GM12878 (cell line): Measurements from ENCODE around the gene TMEM44. TPM values are rescaled to one million over a fixed set of nuclear protein-coding genes. Genes with fewer than 3 reads are reported as not detected.

Experiments used
- ASH2L ChIP-seq: fragments of 300-600, 200-600 bp; sonication (generic); IDR thresholded peaks from 2 replicates; pipeline ENCODE4 v1.6.1; 2017; ENCODE audit warnings: low read depth, mild to moderate bottlenecking, borderline replicate concordance
- FOS ChIP-seq: IDR thresholded peaks from 3 replicates; pipeline ENCODE4 v1.6.1; 2011; ENCODE audit warnings: borderline replicate concordance; ENCODE audit not compliant: insufficient read length; ENCODE audit errors: extremely low read depth
- HCFC1 ChIP-seq: fragments of 150-350 bp; IDR thresholded peaks from 2 replicates; pipeline ENCODE4 v1.6.1; 2014; ENCODE audit warnings: low read length
- HSF1 ChIP-seq: fragments of 150-350 bp; IDR thresholded peaks from 2 replicates; pipeline ENCODE4 v1.6.1; 2014; ENCODE audit warnings: mild to moderate bottlenecking, low read depth, low read length
- IRF3 ChIP-seq: fragments of 450-650 bp; IDR thresholded peaks from 2 replicates; pipeline ENCODE4 v1.6.1; 2014; ENCODE audit warnings: mild to moderate bottlenecking
- KAT2A ChIP-seq: conservative IDR thresholded peaks from 2 replicates; pipeline ENCODE4 v1.6.1; 2011; ENCODE audit warnings: low read depth, low read length; ENCODE audit not compliant: control insufficient read depth
- KLF5 ChIP-seq: fragments of 450-650 bp; IDR thresholded peaks from 2 replicates; pipeline ENCODE4 v1.6.1; 2014; ENCODE audit warnings: mild to moderate bottlenecking; ENCODE audit not compliant: partially characterized antibody
- NFYA ChIP-seq: IDR thresholded peaks from 2 replicates; pipeline ENCODE4 v1.6.1; 2011; ENCODE audit warnings: low read depth, mild to moderate bottlenecking, low read length, improper control_type of control experiment, borderline replicate concordance
- PKNOX1 ChIP-seq: fragments of 450-650 bp; IDR thresholded peaks from 2 replicates; pipeline ENCODE4 v1.6.1; 2016; ENCODE audit warnings: mild to moderate bottlenecking
- POLR2AphosphoS5 ChIP-seq: IDR thresholded peaks from 2 replicates; pipeline ENCODE4 v1.6.1; 2011; ENCODE audit warnings: mild to moderate bottlenecking, low read length, inconsistent platforms
- RAD21 ChIP-seq: IDR thresholded peaks from 2 replicates; pipeline ENCODE4 v1.6.1; 2011; ENCODE audit warnings: mild to moderate bottlenecking, low read depth, low read length, moderate library complexity; ENCODE audit not compliant: insufficient read depth
- RCOR1 ChIP-seq: conservative IDR thresholded peaks from 2 replicates; pipeline ENCODE4 v1.6.1; 2012; ENCODE audit warnings: low read depth, low read length, improper control_type of control experiment
- RUNX3 ChIP-seq: IDR thresholded peaks from 2 replicates; pipeline ENCODE4 v1.6.1; 2012; ENCODE audit warnings: low read length, inconsistent platforms
- SP1 ChIP-seq: IDR thresholded peaks from one replicate; pipeline ENCODE4 v1.6.1; 2011; ENCODE audit warnings: low read depth, low read length
- SREBF2 ChIP-seq: IDR thresholded peaks from 2 replicates; pipeline ENCODE4 v1.6.1; 2012; ENCODE audit warnings: mild to moderate bottlenecking, low read length
- USF2 ChIP-seq: IDR thresholded peaks from 2 replicates; pipeline ENCODE4 v1.6.1; 2011; ENCODE audit warnings: low read depth, low read length, improper control_type of control experiment, borderline replicate concordance
- YBX1 ChIP-seq: fragments of 450-650 bp; IDR thresholded peaks from 2 replicates; pipeline ENCODE4 v1.6.1; 2016; ENCODE audit warnings: antibody characterized with exemption
- YY1 ChIP-seq: IDR thresholded peaks from 2 replicates; pipeline ENCODE4 v1.6.1; 2011; ENCODE audit warnings: low read depth, mild to moderate bottlenecking, low read length
- ZBED1 ChIP-seq: IDR thresholded peaks from 2 replicates; pipeline ENCODE4 v1.6.1; 2016; ENCODE audit warnings: borderline replicate concordance
- ZNF274 ChIP-seq: IDR thresholded peaks from one replicate; pipeline ENCODE4 v1.8.0; 2011; ENCODE audit not compliant: insufficient read length, insufficient read depth
- ZNF592 ChIP-seq: fragments of 450-650 bp; IDR thresholded peaks from 2 replicates; pipeline ENCODE4 v1.6.1; 2017; ENCODE audit warnings: mild to moderate bottlenecking, moderate library complexity
- polyA plus RNA-seq, 11 experiments: library from polyadenylated mRNA; depleted of rRNA in 4 of 11; unstranded in 6 of 11; stranded (reverse) in 5 of 11; fragments of >200 nt; fragmentation: Nextera tagmentation in 4 of 11; fragmentation: Illumina TruSeq in 1 of 11; extraction: Ambion mirVana in 4 of 11; extraction: Trizol in 1 of 11; gene quantifications; 1 replicate in 1 of 11; 2 replicates in 10 of 11; pipeline versions ENCODE4 v1.2.1 to v1.2.3, GENCODE V29; 2011 to 2016; ENCODE audit warnings: inconsistent platforms in 2 of 11, missing spikeins in 2 of 11, low read depth in 1 of 11
- total RNA-seq, 4 experiments: library from RNA; depleted of rRNA in 3 of 4; stranded (reverse); fragments of >200 nt in 3 of 4; fragmentation: Illumina TruSeq in 1 of 4; extraction: Trizol in 1 of 4; gene quantifications; 2 replicates each; pipeline versions ENCODE4 v1.2.1 to v1.2.3, GENCODE V29; 2013 to 2021

Gene TMEM44
- total and polyA plus RNA-seq, 10 of the 15 experiments (the other 5 are each of a cell fraction or from before 2014, with no cell fraction given): 0.57 to 8.3 (median 3.6) TPM

- no peak for TF ChIP-seq IRF3
- TF ChIP-seq KLF5: no peak
- no peak for TF ChIP-seq PKNOX1
- no peak for TF ChIP-seq HCFC1
- TF ChIP-seq RUNX3: no peak
- no peak for TF ChIP-seq ZNF592
- TF ChIP-seq SP1: no peak
- no peak for TF ChIP-seq POLR2AphosphoS5
- TF ChIP-seq ASH2L: no peak
- no peak for TF ChIP-seq YBX1
- no peak for TF ChIP-seq NFYA
- TF ChIP-seq FOS: no peak
- no peak for TF ChIP-seq ZNF274
- TF ChIP-seq YY1: 0 out of 2 replicates have a peak, but pooled peaks have one; percentile 30
- no peak for TF ChIP-seq KAT2A
- no peak for TF ChIP-seq SREBF2
- no peak for TF ChIP-seq USF2
- no peak for TF ChIP-seq HSF1
- no peak for TF ChIP-seq ZBED1
- TF ChIP-seq RAD21: peak; percentile 83
- TF ChIP-seq RCOR1: no peak
Measured at GRCh38 chr3:194573680-194574437, 59.4 kb downstream of the TMEM44 start (continued).
